T-helper 1 cell treated with Interleukin-12 subunit alpha and Interleukin-12 subunit beta and Interleukin-4 antibody, amounts not matched to agents 30 ng/mL and 1 ng/mL, for 36 hours (primary cell): Measurements from ENCODE around the gene ZMIZ1. TPM values are rescaled to one million over a fixed set of nuclear protein-coding genes. Genes with fewer than 3 reads are reported as not detected.
"Not testable (repeated sequence)": the region's sequence is repeated elsewhere in the genome, so short reads cannot be mapped to it uniquely, and the experiment has no call there.

ENCODE experiments used
- intact Hi-C: fragments of 100-400 bp; cut with micrococcal nuclease; formaldehyde crosslinking; loops from one replicate; pipeline ENCODE4 v1.15.1; 2024
- total RNA-seq: library from RNA; stranded (reverse); gene quantifications from 2 replicates; pipeline ENCODE4 v1.2.3, GENCODE V29; 2022

ZMIZ1 gene
- total RNA-seq, 1 donor from 2014 or later: 51.2 TPM

GRCh38 chr10:79332610-79333315 lies 264.0 kb downstream of the ZMIZ1 start:
- intact Hi-C loops: not testable (repeated sequence)

- intact Hi-C loops: no loop called here
These were observed 264.7 kb downstream of the ZMIZ1 start for GRCh38 chr10:79333513-79333912.

- intact Hi-C loops: no loop called here
These were observed 265.8 kb downstream of the ZMIZ1 start for GRCh38 chr10:79334573-79334972.

- intact Hi-C loops: no loop called here
These were observed 266.3 kb downstream of the ZMIZ1 start for GRCh38 chr10:79335094-79335469.

- intact Hi-C loops: no loop called here
These were observed 266.9 kb downstream of the ZMIZ1 start for GRCh38 chr10:79335470-79336235.

- intact Hi-C loops: no loop called here
These were observed 267.5 kb downstream of the ZMIZ1 start for GRCh38 chr10:79336276-79336675.

GRCh38 chr10:79336739-79337138 lies 268.0 kb downstream of the ZMIZ1 start:
- intact Hi-C loops: no loop called here

GRCh38 chr10:79337783-79338469 lies 269.2 kb downstream of the ZMIZ1 start:
- intact Hi-C loops: not testable (repeated sequence)

GRCh38 chr10:79339266-79339665 lies 270.5 kb downstream of the ZMIZ1 start:
- intact Hi-C loops: no loop called here

GRCh38 chr10:79340646-79341244 lies 272.0 kb downstream of the ZMIZ1 start:
- intact Hi-C loops: loop anchor here (10.0 kb wide), 2 partner anchors 864 to 1114 kb away; partner anchors contain the start of genes ANXA11 and TSPAN14

- intact Hi-C loops: loop anchor here (10.0 kb wide), 2 partner anchors 862 to 1112 kb away; partner anchors contain the start of genes ANXA11 and TSPAN14
These were observed 273.6 kb downstream of the ZMIZ1 start for GRCh38 chr10:79342295-79342761.

- intact Hi-C loops: loop anchor here (10.0 kb wide), 2 partner anchors 862 to 1112 kb away; partner anchors contain the start of genes ANXA11 and TSPAN14
These were observed 274.2 kb downstream of the ZMIZ1 start for GRCh38 chr10:79342811-79343561.

GRCh38 chr10:79344502-79345195 lies 275.9 kb downstream of the ZMIZ1 start:
- intact Hi-C loops: loop anchor here (5.0 to 10.0 kb wide), 6 partner anchors 277 to 1297 kb away; partner anchors contain the start of genes ANXA11, TSPAN14 and ZMIZ1

- intact Hi-C loops: loop anchor here (2.0 to 10.0 kb wide), 8 partner anchors 59 to 1313 kb away; partner anchors contain the start of genes ANXA11, RPS24, TSPAN14 and ZMIZ1
These were observed 276.7 kb downstream of the ZMIZ1 start for GRCh38 chr10:79345241-79346011.

- intact Hi-C loops: loop anchor here (2.0 to 10.0 kb wide), 8 partner anchors 59 to 1313 kb away; partner anchors contain the start of genes ANXA11, RPS24, TSPAN14 and ZMIZ1
These were observed 277.2 kb downstream of the ZMIZ1 start for GRCh38 chr10:79346012-79346340.

- intact Hi-C loops: loop anchor here (1.0 to 10.0 kb wide), 13 partner anchors 15 to 1314 kb away; partner anchors contain the start of genes ANXA11, RPS24, TSPAN14 and ZCCHC24
These were observed 277.8 kb downstream of the ZMIZ1 start for GRCh38 chr10:79346388-79347225.

GRCh38 chr10:79347226-79347893 lies 278.6 kb downstream of the ZMIZ1 start, which contains the start of gene PPIF:
Gene PPIF, plus strand, starts transcription at chr10:79347469. Its CDS starts 80 bp downstream, at chr10:79347549.
- intact Hi-C loops: loop anchor here (1.0 to 10.0 kb wide), 13 partner anchors 16 to 1315 kb away; partner anchors contain the start of genes ANXA11, RPS24, TSPAN14 and ZCCHC24
